Duodenal mucosa (tissue), 2 donors: ENCODE data around the gene ANGPTL2.

ENCODE experiments used
- H3K27ac ChIP-seq: one replicate; pipeline ENCODE4 v1.7.0; 2013; ENCODE audit warnings: low read depth, low read length
- H3K27me3 ChIP-seq, 2 donors: one replicate each; pipeline ENCODE4 v1.7.0; 2013; ENCODE audit warnings: low read length in 2 of 2, control low read depth in 1 of 2; ENCODE audit not compliant: insufficient read depth in 2 of 2, control insufficient read depth in 1 of 2
- H3K36me3 ChIP-seq, 2 donors: one replicate each; pipeline ENCODE4 v1.7.0; 2013; ENCODE audit warnings: low read length in 2 of 2, control low read depth in 1 of 2; ENCODE audit not compliant: insufficient read depth in 2 of 2, control insufficient read depth in 1 of 2
- H3K4me1 ChIP-seq, 2 donors: one replicate each; pipeline ENCODE4 v1.7.0; 2013; ENCODE audit warnings: low read length in 2 of 2, control low read depth in 1 of 2; ENCODE audit not compliant: insufficient read depth in 2 of 2, control insufficient read depth in 1 of 2
- H3K4me3 ChIP-seq, 2 donors: one replicate each; pipeline ENCODE4 v1.7.0; 2013; ENCODE audit warnings: low read length in 2 of 2, low read depth in 1 of 2
- H3K9ac ChIP-seq, 2 donors: one replicate each; pipeline ENCODE4 v1.7.0; 2013; ENCODE audit warnings: low read length in 2 of 2, low read depth in 1 of 2
- H3K9me3 ChIP-seq, 2 donors: one replicate each; pipeline ENCODE4 v1.7.0; 2013; ENCODE audit warnings: low read length in 2 of 2, control low read depth in 1 of 2; ENCODE audit not compliant: control insufficient read depth in 1 of 2

ANGPTL2 gene

DNA sequence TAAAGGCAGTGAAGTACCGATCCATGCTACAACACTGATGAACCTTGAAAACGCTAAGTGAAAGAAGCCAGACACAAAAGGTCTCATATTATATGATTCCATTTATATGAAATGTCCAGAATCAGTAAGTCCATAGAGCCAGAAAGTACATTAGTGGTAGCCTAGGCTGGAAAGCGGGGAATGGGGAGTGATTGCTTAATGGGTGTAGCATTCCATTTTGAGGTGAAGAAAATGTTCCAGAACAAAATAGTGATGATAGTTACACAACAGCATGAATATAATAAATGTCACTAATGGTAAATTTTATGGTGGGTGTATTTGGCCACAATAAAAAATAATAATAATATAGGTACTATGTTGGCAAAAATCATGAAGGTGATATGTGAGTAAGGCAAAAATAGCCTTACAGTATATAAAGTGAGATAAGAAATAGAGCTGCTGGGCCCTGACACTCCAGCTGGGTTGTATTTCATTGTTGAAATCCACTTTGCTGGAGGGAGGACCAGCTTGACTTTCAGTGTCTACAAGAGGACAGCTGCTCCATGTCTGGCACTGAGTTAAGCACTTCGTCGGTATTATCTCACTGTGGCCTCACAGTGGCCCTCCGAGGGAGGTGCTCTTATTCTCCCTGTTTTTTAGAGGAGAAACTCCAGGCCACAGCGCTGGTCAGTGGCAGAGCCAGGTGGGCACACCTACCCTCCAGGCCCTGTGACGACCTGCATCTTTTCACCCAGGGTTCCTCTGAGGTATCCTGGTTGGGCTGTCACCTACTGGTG lies 22.4 kb upstream of the ANGPTL2 start:
- no peaks in the 10 kb centered on the region for H3K9me3 ChIP-seq
- H3K4me3 ChIP-seq: no peak overlapping the region
- peaks cover 0 to 9% of the 10 kb centered on the region in 2 donors for H3K36me3 ChIP-seq
- H3K27ac ChIP-seq: no peak overlapping the region
- H3K4me1 ChIP-seq: no peaks in the 10 kb centered on the region
- no peak overlapping the region for H3K9ac ChIP-seq
- H3K27me3 ChIP-seq: no peaks in the 10 kb centered on the region

- Histone ChIP-seq H3K4me1 (no peaks in the 10 kb centered on the region), H3K36me3 (peaks cover 0 to 7% of the 10 kb centered on the region in 2 donors), H3K27ac (no peak overlapping the region), H3K4me3 (no peak overlapping the region), H3K9me3 (no peaks in the 10 kb centered on the region), H3K9ac (no peak overlapping the region), H3K27me3 (no peaks in the 10 kb centered on the region)
Measured at GRCh38 chr9:127143920-127144465, 21.6 kb upstream of the ANGPTL2 start.

- Histone ChIP-seq H3K4me1 (no peaks in the 10 kb centered on the region), H3K9me3 (no peaks in the 10 kb centered on the region), H3K27me3 (no peaks in the 10 kb centered on the region), H3K27ac (no peak overlapping the region), H3K36me3 (peaks cover 0 to 6% of the 10 kb centered on the region in 2 donors), H3K4me3 (no peak overlapping the region), H3K9ac (no peak overlapping the region)
Measured at GRCh38 chr9:127142931-127143464, 20.6 kb upstream of the ANGPTL2 start.

GRCh38 chr9:127142291-127142690 lies 19.9 kb upstream of the ANGPTL2 start:
- Histone ChIP-seq H3K9ac (no peak overlapping the region), H3K27me3 (no peaks in the 10 kb centered on the region), H3K27ac (no peak overlapping the region), H3K4me3 (no peak overlapping the region), H3K4me1 (no peaks in the 10 kb centered on the region), H3K9me3 (no peaks in the 10 kb centered on the region), H3K36me3 (peaks cover 0 to 6% of the 10 kb centered on the region in 2 donors)

DNA sequence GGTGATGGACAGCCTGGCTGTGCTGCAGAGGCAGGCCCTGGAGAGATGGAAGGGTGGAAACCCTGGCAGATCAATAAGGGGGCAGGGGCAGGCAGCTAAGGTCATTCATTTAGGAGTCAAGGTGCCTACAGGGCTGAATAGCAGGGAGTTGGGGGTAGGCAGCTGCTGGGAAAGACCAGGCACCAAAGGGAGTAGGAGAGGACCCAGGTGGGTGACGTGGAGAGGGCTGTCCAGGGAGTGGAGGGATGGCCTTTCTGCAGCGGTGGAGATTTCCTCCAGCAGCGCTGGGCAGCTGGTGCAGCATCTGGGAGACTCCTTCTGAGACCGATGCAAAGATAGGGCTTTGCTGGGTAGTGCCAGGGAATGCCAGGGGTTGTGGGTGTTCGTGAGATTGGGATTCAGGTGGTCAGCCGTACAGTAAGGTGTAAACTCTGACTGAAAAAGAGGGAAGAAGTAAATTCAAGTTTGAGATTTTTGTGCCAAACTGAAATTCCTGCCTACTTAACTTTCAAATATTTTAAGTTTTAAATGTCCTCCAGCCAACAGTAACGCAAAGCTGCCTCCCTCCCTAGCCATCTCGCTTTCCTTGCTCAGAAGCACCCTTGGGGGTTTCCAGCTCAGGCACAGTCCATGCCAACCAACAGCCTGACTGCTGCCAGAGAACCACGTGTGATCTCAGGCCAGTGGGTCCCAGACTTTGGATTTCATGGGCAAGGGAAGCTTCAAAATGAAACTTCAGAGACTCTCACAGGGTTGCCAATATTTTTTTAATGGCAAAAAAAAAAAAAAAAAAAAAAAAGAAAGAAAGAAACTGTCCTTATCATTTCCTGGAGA lies 18.6 kb upstream of the ANGPTL2 start:
- no peak overlapping the region for H3K27ac ChIP-seq
- no peaks in the 10 kb centered on the region for H3K4me1 ChIP-seq
- no peaks in the 10 kb centered on the region for H3K9me3 ChIP-seq
- no peaks in the 10 kb centered on the region for H3K27me3 ChIP-seq
- H3K9ac ChIP-seq: no peak overlapping the region
- H3K36me3 ChIP-seq: peaks cover 0 to 6% of the 10 kb centered on the region in 2 donors
- no peak overlapping the region for H3K4me3 ChIP-seq

GRCh38 chr9:127140181-127140580 lies 17.7 kb upstream of the ANGPTL2 start:
- Histone ChIP-seq H3K9ac (no peak overlapping the region), H3K4me3 (no peak overlapping the region), H3K27ac (no peak overlapping the region), H3K9me3 (no peaks in the 10 kb centered on the region), H3K36me3 (peaks cover 0 to 6% of the 10 kb centered on the region in 2 donors), H3K4me1 (no peaks in the 10 kb centered on the region), H3K27me3 (no peaks in the 10 kb centered on the region)

- H3K27ac ChIP-seq: no peak overlapping the region
Measured at GRCh38 chr9:127139775-127140174, 17.3 kb upstream of the ANGPTL2 start.

GRCh38 chr9:127139071-127139731 lies 16.8 kb upstream of the ANGPTL2 start:
- Histone ChIP-seq H3K4me1 (peaks cover 0 to 5% of the 10 kb centered on the region in 2 donors), H3K27ac (no peak overlapping the region), H3K36me3 (peaks cover 0 to 5% of the 10 kb centered on the region in 2 donors), H3K4me3 (no peak overlapping the region), H3K27me3 (no peaks in the 10 kb centered on the region), H3K9ac (no peak overlapping the region), H3K9me3 (no peaks in the 10 kb centered on the region)

More at GRCh38 chr9:127139775-127140174, 17.3 kb upstream of the ANGPTL2 start:
- Histone ChIP-seq H3K36me3 (peaks cover 0 to 6% of the 10 kb centered on the region in 2 donors), H3K4me3 (no peak overlapping the region), H3K9ac (no peak overlapping the region), H3K4me1 (peaks cover 0 to 3% of the 10 kb centered on the region in 2 donors), H3K9me3 (no peaks in the 10 kb centered on the region), H3K27me3 (no peaks in the 10 kb centered on the region)

DNA sequence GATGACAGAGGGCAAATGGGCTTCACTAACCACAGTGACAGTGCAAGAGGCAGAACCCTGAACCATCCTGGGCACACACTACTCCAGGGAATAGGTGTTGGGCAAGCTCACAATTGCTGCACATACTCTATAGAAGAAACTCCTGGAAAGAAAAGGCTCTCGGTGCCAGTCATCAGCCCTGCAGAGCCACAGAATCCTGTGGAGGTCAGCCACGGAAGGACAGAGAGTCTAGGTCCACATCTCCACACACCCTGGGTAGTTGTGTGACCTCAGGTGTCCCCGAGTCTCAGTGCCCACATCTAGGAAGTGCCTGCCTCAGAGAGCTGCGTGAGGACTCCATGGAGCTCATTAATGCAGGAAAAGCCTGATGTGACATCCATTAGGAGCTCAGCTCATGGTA lies 16.0 kb upstream of the ANGPTL2 start:
- H3K4me1 ChIP-seq: peaks cover 3 to 5% of the 10 kb centered on the region in 2 donors
- no peaks in the 10 kb centered on the region for H3K9me3 ChIP-seq
- no peak overlapping the region for H3K27ac ChIP-seq
- H3K27me3 ChIP-seq: no peaks in the 10 kb centered on the region
- no peak overlapping the region for H3K9ac ChIP-seq
- H3K4me3 ChIP-seq: no peak overlapping the region
- no peaks in the 10 kb centered on the region for H3K36me3 ChIP-seq
